IPS-NIHi11 (cell line): Measurements from ENCODE around the gene CCDC93.

Experiments used
- DNase-seq: peaks from one replicate; pipeline ENCODE4 v3.0.0; 2012; ENCODE audit warnings: mixed read lengths, low spot score

The CCDC93 gene

DNA sequence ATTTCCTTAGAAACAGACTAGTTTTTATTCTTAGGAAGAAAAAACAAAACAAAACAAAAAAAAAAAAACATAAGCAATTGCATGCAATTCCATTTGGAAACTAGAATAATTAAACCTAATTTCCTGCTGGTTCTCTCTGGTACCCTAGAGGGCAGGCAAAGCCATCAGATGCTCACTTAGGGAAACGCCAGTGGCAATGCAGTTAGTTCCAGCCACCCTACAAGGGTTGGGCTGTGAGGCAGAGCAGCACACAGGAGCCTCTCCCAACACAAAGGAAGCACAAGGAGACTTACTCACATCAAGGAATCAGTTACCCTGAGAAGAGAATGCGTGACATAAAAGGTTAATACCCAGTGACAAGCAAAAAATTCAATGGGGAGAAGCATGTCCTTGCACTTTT, 28.8 kb downstream of the CCDC93 start:
- DNase-seq = peak; percentile 21

DNA sequence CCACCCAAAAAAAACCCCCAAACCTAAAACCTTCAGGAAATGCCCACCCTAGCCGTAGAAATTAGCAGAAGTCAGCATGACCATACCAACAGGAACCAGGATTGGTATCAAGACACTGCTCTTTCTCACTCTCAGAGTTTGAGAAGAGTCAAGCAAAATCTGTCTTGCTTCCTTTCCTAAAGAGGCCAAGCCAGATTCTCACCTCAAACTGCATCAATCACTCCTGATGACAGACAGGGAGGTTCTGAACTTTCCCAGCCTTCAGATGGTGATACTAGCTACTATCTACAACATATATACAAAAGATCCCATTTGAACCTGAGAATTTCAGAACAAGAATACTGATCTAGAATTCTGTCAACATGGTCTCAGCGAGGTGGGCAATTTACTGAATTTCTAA, 29.7 kb downstream of the CCDC93 start:
- no peak for DNase-seq

DNA sequence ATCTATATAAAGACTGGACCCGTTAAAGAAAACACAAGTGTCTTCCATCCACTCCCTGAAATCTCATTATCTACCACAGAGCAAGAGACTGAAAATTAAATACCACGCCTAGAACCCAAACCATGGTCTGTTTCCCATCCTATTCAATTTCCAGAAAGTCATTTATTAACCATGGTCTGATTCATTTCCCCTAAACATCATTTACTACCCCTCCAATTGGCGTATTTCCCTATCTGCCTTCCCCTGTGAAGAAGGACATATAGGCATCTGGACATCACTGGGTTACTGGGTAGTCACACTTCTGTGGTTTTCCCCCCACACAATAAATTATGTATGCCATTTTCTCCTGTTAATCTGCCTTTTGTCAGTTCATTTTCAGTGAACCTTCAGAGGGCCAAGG, 30.8 kb downstream of the CCDC93 start:
- no peak for DNase-seq

DNA sequence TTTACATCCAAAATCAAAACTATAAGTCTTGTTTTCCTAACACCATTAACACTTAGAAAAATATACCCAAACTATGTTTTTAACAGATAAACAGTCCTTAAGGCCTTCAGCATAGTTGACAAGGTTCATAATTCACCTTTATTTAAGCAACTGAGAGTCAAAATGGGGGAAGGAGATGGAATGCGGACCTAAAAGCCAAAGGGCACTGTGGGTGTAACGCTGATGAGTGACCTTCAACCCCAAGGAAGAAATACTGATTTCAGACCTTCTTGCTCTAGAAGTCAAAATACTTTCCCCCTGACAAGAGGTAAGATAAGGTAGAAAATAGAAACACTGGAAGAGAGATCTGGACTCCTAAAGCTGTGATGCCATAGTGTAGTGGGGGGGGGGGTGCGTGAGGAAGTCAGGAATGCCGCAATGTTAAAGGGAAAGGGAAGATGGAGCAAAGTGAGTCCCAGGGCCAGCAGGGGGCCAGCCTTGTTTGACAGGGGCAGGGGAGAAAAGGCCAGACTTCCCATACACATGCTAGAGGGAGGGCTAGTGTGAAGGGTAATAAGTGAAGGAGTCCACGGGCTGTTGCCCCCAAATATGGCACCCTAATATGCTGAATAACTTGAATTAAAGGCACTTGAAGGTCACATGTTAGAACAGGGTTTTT, 31.4 kb downstream of the CCDC93 start:
- DNase-seq = no peak

DNA sequence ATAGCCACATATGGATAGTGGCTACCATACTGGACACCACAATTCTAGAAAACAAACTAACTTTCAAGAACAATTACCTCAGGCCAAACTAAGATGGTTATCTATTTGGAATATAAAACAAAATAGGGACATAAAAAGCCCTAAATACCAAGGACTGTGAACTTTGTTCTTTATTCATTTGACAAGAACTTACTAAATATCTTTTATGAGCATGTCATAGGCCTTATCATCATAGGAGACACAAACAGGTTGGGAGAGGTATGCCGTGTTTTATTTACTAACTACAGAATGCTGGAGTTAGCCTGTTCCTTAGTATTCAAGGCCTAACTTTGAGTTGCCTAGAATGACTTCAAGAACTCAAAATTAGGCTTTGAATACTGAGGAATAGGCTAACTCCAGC, 32.1 kb downstream of the CCDC93 start:
- DNase-seq = no peak

DNA sequence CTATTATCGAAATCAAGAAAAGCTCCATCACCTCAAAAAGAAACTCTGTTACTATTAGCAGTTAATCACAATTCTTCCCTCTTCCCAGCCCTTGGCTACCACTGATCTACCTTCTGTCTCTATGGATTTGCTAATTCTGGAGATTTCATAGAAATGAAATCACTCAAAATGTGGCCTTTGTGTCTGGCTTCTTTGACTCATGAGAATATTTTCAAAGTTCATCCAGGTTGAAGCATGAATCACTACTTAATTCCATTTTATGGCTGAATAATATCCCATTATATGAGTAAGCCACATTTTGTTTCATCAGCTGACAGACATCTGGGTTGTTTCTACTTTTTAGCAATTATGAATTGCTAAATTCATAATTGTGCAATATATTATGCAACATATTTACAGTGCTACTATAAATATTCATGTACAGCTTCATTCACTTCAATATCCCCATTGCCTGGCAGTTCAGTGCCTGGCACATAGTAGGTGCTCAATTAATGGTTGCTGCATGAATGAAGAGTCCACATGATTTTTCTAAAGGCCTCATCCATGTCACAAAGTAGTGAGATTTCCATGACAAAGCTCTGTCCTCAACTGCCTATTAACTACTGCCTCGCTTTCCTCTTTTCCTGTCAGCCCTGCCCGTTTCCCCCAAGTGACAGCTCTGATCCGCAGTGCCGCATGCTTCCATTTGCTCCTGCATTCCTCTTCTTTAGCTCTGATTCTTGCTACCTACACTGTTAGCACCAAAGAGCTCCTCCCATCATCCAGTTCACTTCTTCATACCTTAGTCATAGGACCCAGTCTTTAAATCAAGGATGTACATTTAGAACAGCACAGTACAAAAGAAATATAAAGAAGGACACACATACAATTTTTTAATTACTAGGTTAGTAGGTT, 32.8 kb downstream of the CCDC93 start:
- no peak for DNase-seq

DNA sequence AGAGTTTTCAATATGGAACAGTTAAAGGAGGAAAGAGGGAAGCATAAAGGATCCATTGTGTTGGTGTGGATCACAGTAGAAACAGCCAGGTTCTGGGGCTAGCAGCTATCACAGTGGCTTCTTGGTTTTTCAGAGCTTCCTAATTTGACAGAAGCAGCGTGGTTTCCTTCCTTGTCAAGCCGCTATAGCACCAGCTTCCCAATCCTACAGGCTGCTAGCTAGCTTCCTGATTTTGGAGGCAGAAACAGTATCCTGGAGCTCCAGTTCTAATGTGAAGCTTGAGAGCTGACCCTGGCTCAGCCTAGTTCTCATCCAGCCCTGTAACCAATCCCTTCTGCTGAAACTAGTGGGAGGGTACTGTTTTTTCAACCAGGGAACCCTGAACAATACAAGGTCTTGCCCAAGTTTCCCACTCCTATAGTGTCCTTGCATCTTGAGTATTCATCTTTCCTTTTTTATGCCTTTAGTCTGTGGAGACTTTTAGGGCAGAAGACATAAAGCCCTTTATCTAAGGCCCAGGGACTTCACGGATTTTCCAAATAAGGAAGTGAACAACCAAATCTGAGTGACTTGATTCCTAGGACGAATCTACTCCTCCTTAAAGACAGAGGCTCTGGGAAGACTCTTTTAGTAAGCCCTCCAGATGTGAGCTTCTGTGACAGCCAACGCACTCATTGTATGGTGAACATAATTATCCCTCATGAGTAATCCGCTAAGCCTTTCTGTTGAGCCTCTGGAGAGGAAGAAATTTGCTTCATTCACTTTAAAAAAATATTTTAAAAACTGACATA, 33.8 kb downstream of the CCDC93 start:
- no peak for DNase-seq

DNA sequence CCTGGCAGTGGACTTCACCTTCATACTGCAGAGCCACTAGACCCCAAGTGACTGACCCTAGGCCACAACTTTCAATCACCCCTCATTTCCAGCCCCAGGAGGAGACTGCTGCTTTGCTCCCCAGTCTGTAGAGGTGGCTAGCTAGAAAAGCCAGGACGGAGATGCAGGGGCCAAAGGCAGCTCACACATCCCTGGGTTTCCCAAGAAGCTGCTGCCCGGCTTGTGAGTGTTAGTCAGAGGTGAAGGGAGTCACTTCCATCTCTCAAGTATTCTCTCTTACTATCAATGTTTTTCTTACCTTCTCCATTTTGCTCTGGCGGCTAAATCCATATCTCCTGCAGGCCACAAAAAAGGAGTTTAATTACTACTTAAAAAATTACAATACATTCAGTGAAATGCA, 36.2 kb downstream of the CCDC93 start:
- DNase-seq = no peak

DNA sequence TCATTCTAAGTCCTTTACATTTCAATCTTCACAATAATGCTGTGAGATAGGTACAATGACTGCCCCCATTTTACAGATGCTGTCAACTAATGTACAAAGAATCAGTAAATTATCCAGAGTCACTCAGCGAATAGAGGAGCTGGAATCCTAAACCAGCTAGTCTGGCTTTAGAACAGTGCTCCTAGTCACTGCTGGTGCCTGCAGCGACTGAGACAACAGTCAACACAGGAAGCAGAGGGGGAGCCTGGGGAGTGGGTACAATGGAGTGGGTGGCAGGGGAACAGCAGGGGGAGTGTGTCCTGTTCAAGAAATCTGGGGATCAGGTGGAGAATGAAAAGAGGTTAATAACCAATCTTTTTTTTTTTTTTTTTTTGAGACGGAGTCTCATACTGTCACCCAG, 37.3 kb downstream of the CCDC93 start:
- no peak for DNase-seq

DNA sequence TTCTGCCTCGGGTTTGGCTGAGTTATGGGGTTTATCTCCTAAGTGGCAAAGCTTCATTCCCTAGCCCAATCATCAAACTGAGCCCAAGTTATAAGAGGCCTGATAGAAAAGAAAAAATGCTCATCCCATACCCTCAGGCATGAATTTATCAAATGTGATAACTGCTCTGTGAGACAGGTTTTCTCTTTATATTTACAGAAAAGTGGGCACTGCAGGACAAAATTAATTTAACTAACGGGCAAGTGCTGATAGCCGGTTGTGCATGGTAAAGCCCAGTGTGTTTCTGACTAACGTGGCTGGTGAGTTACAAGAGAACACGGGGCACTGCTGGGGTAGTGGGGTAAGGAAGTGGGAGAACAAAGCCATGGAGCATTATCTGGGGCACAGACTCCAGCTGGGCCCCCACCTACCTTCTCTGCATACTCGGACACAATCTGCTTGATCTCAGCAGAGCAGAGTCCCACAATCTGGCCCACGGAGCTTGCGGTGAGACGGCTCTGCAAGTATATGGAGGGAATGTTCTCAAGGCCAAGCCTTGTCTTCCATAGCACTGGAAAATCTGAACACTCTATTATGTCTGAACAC, 40.3 kb downstream of the CCDC93 start:
- no peak for DNase-seq

DNA sequence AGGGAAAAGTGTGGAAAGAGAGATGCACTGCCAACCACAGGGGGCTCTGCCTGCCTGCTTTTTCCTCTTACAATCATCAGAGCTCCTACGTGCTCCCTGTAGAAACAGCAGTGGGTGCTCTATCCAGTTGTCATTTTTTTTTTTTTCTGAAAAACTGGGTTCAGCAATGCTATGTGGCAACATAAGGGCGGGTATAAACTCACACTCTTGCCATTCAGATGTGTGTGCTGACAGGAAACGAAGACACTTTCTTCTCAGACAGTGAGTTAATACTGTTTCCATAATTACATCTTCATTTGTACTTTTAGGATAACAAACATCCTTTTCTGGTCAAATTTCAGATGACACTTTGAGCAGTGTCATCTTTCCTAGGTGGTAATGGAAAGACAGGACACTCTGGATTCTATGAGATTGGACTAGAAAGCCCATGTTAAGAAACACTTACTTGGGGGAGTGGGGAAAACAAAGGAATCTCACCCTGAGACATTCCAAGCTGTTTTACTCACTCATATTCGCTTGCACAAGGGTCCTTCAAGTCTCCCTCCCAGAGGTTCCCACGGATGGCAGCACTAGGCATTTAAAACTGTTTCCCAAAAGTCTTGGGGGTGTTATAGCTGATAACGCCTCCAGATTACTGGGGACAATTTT, 41.3 kb downstream of the CCDC93 start:
- DNase-seq = no peak

DNA sequence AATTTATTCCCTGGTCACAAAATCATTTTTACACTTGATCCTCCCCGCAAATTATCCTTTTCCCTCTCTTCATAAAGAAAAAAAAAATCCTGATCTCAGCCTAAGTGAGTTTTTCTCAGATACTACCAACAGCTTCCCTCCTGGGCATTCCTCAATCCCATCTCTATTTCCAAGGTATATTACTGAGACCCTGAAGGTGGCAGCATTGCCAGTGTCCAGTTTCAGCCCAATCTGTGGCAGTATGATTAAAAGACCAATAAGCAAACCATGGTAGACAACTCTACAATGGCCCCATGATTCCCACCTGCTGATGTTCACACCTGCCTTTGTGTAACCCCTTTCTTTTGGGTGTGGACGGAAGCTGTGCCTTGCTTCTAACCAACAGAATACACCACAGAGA, 45.1 kb downstream of the CCDC93 start:
- DNase-seq = no peak

DNA sequence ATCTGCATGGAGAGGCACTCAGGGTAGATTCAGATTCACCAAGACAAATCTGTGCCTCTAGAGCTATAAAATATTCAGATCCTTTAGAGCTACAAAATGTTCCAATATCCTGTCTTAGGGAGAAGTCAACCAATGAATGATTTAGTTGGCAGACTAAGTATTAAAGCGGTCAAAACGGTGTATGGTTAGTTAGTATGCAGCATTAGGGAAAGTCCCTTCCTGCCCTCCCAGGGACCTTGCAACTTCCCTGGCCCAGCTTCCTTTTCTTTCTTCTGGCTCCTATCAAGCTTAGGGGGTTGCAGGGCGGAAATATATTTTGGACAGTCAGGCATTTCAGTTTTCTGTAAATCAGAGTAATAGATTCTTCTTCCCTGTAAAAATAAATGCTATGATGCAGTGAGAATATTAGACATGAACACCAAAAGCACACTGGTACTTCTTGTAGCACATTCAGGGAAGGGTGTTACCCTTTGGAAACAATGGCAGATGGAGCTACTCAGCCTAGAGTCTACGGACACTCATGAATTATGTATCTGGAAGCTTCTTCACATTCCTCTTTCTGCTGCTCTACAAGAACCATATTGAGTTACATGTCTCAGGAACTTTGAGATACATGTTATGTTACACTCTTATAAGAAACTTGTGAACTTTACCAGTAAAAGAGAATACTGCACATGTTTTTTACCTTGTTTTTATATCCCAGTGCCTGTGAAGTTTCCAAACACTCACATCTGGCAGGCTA, 45.7 kb downstream of the CCDC93 start:
- no peak for DNase-seq

DNA sequence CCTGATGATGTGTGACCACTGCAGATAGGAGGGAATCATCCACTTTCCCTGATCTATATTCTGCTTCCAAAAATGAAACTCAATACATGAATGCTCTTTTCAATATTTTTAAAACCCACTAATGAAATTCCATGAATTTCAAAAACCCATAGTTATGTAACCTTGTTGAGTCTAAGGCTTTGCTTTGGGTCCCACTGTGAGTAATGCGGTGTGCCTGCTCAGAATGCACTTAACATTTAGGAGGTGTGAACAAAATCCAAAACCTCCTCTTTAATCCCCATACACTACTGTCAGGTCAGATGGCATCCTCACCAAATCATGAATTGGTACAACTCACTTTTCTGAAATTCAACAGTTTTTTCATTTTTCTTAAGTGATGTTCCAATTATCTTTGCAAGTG, 50.4 kb downstream of the CCDC93 start:
- no peak for DNase-seq

DNA sequence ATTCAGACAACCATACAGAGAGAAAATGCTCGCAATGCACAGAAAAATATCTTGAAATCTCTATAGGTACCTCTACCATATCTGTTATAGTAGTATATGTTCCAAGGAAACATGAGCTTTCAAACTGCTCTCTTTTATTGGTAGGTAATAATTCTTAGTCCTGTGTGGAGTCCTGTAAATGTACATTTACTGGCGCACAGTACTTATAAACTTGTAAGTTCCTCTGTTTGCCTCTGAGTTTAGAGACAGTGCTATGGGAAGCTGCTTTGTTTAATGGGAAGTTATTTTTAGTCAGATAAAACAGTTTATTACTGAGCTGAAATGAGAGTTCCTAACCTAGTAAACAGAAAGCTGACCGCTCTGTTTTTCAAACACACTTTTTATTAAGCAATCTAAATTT, 52.7 kb downstream of the CCDC93 start:
- DNase-seq = no peak

DNA sequence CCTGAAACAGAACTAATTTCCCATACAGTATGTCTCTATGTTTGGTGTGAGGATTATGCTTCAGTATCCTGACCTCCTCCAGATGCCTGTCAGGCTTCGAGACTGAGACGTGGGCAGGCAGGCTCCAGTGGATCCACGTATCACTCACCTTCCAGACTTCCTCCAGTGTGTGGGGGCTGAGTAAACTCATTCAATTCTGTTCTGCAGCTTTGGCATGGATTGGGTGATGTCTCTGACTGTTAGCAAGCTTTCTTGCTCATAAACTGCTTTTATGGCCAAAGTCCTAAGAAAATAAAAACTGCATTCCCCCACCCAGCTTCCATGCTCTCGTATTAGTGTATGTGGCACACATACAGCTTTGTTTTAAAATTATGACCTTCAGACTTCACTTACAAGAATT, 53.6 kb downstream of the CCDC93 start:
- no peak for DNase-seq

DNA sequence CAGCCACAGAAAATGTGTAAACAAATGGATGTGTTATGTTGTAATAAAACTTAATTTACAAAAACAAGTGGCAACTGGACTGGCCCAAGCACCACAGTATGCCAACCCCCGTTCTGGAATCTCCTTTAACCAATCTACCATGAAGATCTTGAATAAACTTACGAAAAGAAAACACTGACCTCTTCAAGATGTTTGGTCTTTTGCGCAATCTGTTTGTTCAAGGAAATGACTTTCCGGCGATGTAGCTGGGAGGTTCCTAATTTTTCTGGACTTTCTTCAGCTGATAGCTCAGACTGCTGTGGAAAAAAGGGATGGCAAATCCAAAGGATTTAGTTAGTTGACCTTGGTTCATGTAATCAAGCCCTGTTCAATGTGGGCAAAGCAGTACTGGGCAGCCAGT, 55.7 kb downstream of the CCDC93 start:
- DNase-seq = no peak

DNA sequence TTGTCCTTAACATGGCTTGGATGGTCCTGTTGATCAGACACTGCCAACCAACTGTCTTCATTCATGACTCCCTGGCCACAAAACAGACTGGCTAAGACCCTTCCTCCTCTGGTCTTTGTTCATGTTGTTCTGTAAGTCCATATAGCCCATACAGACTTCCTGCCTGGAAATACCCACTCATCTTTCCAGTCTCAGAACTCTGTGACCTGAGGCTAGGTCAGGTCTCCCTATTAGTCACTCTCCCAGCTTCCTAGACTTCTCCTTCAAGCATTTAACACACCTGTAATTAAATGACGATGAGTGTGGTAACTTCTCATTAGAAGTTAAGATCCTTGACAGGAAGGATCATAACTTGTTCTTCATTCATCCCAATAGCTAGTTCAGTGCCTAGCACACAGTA, 56.3 kb downstream of the CCDC93 start:
- no peak for DNase-seq

DNA sequence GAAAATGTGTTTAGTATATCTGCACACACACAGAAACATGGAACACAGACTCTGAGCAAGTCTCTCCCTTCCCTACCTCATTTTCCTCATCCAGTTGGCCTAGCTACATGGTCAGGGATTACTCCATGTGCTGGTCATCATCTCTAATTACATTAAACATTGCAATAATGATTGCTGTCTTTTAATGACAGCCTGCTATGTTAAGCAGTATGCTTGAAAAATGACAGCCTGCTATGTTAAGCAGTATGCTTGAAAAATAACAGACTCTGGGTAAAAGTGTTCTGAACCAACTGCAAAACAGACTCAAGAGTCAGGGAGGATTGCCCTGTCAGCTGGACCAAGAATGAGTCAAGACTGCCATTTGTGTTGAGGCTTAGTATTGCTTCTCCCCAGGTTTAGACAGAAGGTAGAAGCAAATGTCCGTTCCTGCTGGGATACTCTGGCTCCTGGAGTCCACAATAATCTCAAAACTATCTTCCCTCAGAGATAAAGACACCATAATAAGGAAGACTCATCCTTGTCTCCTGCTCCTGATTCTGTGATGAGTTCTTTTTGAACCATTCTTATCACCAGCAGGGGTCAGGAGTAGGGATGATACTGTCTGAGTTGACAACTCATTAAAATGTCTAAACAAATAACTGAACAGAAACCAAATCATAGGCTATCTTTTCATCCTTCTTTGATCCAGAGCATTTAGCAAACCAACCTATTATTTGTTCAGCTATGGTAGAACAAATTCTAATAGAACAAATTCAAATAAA, 57.7 kb downstream of the CCDC93 start:
- no peak for DNase-seq

DNA sequence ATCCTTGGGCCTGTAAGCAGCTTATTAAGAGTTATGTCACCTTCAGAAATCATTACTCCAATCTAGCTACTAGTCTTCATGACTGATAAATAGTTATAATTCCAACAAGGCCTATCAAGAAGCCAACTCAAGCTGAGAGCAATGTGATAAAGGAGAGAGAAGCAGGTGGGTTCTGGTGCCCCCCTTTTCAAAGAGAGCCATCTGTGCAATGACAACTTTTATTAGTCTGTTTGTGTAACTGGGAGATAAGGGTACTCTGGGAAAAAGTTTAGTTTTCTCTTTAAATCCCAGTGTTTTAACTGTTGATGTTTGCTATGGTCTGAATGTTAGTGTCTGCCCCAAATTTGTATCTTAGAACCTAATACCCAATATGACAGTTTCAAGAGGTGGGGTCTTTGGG, 60.6 kb downstream of the CCDC93 start:
- no peak for DNase-seq

DNA sequence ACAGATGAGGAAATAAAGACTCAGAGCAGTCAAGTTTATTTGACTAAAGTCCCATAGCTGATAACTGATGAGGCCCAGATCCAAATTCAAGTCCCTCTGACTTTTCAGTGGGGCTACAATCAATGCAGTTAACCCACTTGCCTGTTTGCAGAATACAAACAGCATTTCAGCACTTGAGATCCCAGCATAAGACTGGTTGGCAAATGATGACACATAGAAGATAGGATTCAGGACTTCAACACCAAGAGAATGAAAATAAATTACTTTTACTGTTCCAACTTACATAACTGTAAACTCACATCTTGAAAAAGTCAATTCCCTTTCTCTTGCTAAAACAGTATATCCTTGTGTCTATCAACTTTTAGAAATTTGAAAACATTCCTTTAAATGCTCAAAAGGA, 61.2 kb downstream of the CCDC93 start:
- no peak for DNase-seq
